ENCODE measurements around the gene IGFL4. TPM values are rescaled to one million over a fixed set of nuclear protein-coding genes. Genes with fewer than 3 reads are reported as not detected.
A peak's percentile ranks its signal among the peaks of the same experiment; 100 is the strongest.

Gene IGFL4
- total and polyA plus RNA-seq, 9 of the 15 experiments (the other 6 are each of a cell fraction or from before 2014, with no cell fraction given): not detected

DNA sequence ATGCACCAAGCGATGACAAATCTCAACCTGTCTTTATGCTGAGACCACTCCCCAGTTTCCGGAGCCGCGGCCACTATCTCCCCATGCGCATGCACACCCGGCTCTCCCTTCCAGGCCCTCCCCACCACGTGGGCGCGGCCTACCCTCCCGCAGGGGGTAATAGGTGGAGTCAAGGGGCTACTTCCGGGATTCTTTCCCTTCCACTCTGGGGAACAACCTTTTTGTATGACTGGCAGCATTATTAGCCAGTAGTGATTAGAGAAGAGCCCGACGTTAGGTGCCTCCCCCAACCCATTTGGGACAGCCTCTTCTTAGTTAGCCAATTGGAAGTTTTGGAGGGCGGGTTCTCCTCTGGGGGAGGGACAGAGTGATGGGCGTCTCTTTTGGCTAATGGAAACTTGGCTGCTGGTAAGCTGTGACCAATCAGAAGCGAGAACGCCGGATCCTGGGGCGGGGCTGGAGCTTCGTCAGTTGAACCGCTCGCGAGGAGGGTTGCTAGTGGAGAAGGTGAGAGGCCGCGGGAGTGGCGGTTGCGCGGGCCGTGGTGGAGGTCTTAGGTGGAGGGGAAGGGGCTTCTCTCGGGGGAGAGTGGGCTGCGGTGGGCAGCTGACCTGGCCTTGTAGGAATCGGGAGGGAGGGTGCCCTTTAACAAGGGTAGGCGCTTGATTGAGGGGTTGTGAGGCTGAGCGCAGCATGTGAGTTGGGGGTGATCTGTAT lies 45.6 kb downstream of the IGFL4 start, which contains the start of gene CCDC61 (continued):
- TF ChIP-seq, protein P1, sequence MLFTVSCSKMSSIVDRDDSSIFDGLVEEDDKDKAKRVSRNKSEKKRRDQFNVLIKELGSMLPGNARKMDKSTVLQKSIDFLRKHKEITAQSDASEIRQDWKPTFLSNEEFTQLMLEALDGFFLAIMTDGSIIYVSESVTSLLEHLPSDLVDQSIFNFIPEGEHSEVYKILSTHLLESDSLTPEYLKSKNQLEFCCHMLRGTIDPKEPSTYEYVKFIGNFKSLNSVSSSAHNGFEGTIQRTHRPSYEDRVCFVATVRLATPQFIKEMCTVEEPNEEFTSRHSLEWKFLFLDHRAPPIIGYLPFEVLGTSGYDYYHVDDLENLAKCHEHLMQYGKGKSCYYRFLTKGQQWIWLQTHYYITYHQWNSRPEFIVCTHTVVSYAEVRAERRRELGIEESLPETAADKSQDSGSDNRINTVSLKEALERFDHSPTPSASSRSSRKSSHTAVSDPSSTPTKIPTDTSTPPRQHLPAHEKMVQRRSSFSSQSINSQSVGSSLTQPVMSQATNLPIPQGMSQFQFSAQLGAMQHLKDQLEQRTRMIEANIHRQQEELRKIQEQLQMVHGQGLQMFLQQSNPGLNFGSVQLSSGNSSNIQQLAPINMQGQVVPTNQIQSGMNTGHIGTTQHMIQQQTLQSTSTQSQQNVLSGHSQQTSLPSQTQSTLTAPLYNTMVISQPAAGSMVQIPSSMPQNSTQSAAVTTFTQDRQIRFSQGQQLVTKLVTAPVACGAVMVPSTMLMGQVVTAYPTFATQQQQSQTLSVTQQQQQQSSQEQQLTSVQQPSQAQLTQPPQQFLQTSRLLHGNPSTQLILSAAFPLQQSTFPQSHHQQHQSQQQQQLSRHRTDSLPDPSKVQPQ (CRISPR knock-in tag; IDR thresholded peaks at IDR 0.05; ENCODE audit: borderline replicate concordance): no peak
- TF ChIP-seq FOXA1 (IDR thresholded peaks at IDR 0.05; ENCODE audit: borderline replicate concordance) (no peak), NCOR1 (IDR thresholded peaks at IDR 0.05) (no peak), GTF2A2 (tag; IDR thresholded peaks at IDR 0.05) (no peak), NFATC3 (IDR thresholded peaks at IDR 0.05) (no peak), HNRNPH1 (optimal IDR thresholded peaks at IDR 0.05; ENCODE audit: low read depth, low read length) (no peak), PHF20 (IDR thresholded peaks at IDR 0.05; ENCODE audit: partially characterized antibody) (peak; percentile 77), HMGN3 (IDR thresholded peaks at IDR 0.05; ENCODE audit: borderline replicate concordance, extremely low read depth, insufficient read length, low read depth, low read length) (no peak), ZFPM2 (CRISPR knock-in tag; IDR thresholded peaks at IDR 0.05) (no peak), RFX1 (IDR thresholded peaks at IDR 0.05) (peak; percentile 63; the same call in 1 of the 2 replicates), POLR3G (IDR thresholded peaks at IDR 0.05; ENCODE audit: extremely low read depth, insufficient read length, insufficient replicate concordance) (no peak), POLR2G (IDR thresholded peaks at IDR 0.05; ENCODE audit: low read depth, low read length) (peak; percentile 95), RBM14 (IDR thresholded peaks at IDR 0.05; ENCODE audit: borderline replicate concordance, insufficient read depth, low read depth, low read length) (no peak), BCOR (IDR thresholded peaks at IDR 0.05) (no peak), ZNF75A (CRISPR knock-in tag; IDR thresholded peaks at IDR 0.05) (no peak)
- TF ChIP-seq, protein P2, sequence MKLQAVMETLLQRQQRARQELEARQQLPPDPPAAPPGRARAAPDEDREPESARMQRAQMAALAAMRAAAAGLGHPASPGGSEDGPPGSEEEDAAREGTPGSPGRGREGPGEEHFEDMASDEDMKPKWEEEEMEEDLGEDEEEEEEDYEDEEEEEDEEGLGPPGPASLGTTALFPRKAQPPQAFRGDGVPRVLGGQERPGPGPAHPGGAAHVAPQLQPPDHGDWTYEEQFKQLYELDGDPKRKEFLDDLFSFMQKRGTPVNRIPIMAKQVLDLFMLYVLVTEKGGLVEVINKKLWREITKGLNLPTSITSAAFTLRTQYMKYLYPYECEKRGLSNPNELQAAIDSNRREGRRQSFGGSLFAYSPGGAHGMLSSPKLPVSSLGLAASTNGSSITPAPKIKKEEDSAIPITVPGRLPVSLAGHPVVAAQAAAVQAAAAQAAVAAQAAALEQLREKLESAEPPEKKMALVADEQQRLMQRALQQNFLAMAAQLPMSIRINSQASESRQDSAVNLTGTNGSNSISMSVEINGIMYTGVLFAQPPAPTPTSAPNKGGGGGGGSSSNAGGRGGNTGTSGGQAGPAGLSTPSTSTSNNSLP (IDR thresholded peaks at IDR 0.05; ENCODE audit: borderline replicate concordance, low read depth, low read length): peak; percentile 63; the same call in 1 of the 2 replicates
- TF ChIP-seq, protein P3, sequence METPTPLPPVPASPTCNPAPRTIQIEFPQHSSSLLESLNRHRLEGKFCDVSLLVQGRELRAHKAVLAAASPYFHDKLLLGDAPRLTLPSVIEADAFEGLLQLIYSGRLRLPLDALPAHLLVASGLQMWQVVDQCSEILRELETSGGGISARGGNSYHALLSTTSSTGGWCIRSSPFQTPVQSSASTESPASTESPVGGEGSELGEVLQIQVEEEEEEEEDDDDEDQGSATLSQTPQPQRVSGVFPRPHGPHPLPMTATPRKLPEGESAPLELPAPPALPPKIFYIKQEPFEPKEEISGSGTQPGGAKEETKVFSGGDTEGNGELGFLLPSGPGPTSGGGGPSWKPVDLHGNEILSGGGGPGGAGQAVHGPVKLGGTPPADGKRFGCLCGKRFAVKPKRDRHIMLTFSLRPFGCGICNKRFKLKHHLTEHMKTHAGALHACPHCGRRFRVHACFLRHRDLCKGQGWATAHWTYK (CRISPR knock-in tag; IDR thresholded peaks at IDR 0.05): no peak
- TF ChIP-seq, protein P4, sequence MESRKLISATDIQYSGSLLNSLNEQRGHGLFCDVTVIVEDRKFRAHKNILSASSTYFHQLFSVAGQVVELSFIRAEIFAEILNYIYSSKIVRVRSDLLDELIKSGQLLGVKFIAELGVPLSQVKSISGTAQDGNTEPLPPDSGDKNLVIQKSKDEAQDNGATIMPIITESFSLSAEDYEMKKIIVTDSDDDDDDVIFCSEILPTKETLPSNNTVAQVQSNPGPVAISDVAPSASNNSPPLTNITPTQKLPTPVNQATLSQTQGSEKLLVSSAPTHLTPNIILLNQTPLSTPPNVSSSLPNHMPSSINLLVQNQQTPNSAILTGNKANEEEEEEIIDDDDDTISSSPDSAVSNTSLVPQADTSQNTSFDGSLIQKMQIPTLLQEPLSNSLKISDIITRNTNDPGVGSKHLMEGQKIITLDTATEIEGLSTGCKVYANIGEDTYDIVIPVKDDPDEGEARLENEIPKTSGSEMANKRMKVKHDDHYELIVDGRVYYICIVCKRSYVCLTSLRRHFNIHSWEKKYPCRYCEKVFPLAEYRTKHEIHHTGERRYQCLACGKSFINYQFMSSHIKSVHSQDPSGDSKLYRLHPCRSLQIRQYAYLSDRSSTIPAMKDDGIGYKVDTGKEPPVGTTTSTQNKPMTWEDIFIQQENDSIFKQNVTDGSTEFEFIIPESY (CRISPR knock-in tag; IDR thresholded peaks at IDR 0.05): no peak
- TF ChIP-seq, protein P5, sequence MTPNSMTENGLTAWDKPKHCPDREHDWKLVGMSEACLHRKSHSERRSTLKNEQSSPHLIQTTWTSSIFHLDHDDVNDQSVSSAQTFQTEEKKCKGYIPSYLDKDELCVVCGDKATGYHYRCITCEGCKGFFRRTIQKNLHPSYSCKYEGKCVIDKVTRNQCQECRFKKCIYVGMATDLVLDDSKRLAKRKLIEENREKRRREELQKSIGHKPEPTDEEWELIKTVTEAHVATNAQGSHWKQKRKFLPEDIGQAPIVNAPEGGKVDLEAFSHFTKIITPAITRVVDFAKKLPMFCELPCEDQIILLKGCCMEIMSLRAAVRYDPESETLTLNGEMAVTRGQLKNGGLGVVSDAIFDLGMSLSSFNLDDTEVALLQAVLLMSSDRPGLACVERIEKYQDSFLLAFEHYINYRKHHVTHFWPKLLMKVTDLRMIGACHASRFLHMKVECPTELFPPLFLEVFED (CRISPR knock-in tag; conservative IDR thresholded peaks at IDR 0.05): peak; percentile 90
